GM12892 (cell line): ENCODE data around the gene NEUROG1.

ENCODE experiments used
- POLR2A ChIP-seq: IDR thresholded peaks from 2 replicates; pipeline ENCODE4 v1.6.1; 2011; ENCODE audit warnings: low read depth, low read length, control low read depth
- POLR2AphosphoS5 ChIP-seq: IDR thresholded peaks from 2 replicates; pipeline ENCODE4 v1.6.1; 2011; ENCODE audit warnings: low read depth, low read length, control low read depth
- TAF1 ChIP-seq: IDR thresholded peaks from 2 replicates; pipeline ENCODE4 v1.6.1; 2011; ENCODE audit warnings: low read depth, mild to moderate bottlenecking, control low read depth, low read length, borderline replicate concordance

- no peak for TF ChIP-seq POLR2A
- TF ChIP-seq POLR2AphosphoS5 = no peak
- no peak for TF ChIP-seq TAF1
These were observed 19.8 kb upstream of the NEUROG1 start for GRCh38 chr5:135555530-135555929.
